Tibial artery (tissue), 4 donors: ENCODE data around the gene CABLES1.

Experiments used
- DNase-seq, 2 donors: peaks; one replicate each; pipeline ENCODE4 v3.0.0-alpha.2; 2019
- H3K27ac ChIP-seq, 2 donors: fragments of 200-600 bp; sonication (generic) in 1 of 2; 1 replicate in 1 of 2; 2 replicates in 1 of 2; pipeline ENCODE4 v1.5.1; 2018 to 2019; ENCODE audit warnings: mild to moderate bottlenecking in 1 of 2
- H3K27me3 ChIP-seq, 2 donors: fragments of 200-600 bp; sonication (generic) in 1 of 2; one replicate each; pipeline versions ENCODE4 v1.5.1 to v1.6.0; 2016 to 2019
- H3K36me3 ChIP-seq, 3 donors: fragments of 200-600 bp; sonication (generic) in 2 of 3; one replicate each; pipeline ENCODE4 v1.5.1; 2016 to 2019; ENCODE audit warnings: mild to moderate bottlenecking in 2 of 3
- H3K4me1 ChIP-seq, 4 donors: fragments of 200-600 bp; sonication (generic) in 2 of 4; 1 replicate in 3 of 4; 2 replicates in 1 of 4; pipeline ENCODE4 v1.5.1; 2016 to 2019
- H3K4me3 ChIP-seq, 2 donors: fragments of 200-600 bp; sonication (generic) in 1 of 2; 1 replicate in 1 of 2; 2 replicates in 1 of 2; pipeline ENCODE4 v1.5.1; 2018 to 2019; ENCODE audit warnings: mild to moderate bottlenecking in 2 of 2
- H3K9me3 ChIP-seq, 3 donors: fragments of 200-600 bp; sonication (generic) in 1 of 3; one replicate each; pipeline ENCODE4 v1.5.1; 2016 to 2019
- intact Hi-C: fragments of 100-400 bp; cut with DNase I; formaldehyde crosslinking; loops from one replicate; pipeline ENCODE4 v1.15.0; 2023; ENCODE audit warnings: low total_unique reads
- TF ChIP-seq, protein P1 (sequence below), 2 experiments: fragments of 200-600 bp in 1 of 2; fragments of 450-650 bp in 1 of 2; IDR thresholded peaks; one replicate each; pipeline ENCODE4 v1.5.1; 2017 to 2019; ENCODE audit warnings: antibody characterized with exemption in 2 of 2, mild to moderate bottlenecking in 1 of 2, moderate library complexity in 1 of 2

CABLES1 gene

DNA sequence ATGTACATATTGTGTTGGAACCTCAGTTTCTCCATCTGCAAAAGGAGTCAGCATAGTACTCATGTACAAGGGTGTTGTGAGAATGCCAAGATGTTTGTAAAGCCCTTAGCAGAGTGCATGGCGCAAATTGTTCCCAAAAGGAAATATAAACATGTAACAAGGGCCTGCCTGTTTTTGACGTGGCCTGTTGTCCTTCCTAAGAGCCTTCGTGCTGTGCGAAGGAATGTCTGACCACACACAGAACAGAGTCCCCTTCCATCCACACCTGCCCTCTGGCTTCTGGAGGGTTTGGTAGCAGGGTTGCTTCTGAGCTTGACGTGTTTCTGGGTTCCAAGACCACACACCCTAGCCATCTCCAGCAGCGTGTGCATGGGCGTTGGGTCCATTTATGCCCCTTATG lies 34.9 kb downstream of the CABLES1 start:
- no peak for DNase-seq
- Histone ChIP-seq H3K9me3 (no peaks in the 10 kb centered on the region), H3K27ac (no peak overlapping the region), H3K4me3 (no peak overlapping the region), H3K4me1 (peaks cover 0 to 14% (median 6%) of the 10 kb centered on the region in 4 donors), H3K27me3 (no peaks in the 10 kb centered on the region), H3K36me3 (no peaks in the 10 kb centered on the region)
- intact Hi-C loops = no loop called here
- TF ChIP-seq, protein P1, sequence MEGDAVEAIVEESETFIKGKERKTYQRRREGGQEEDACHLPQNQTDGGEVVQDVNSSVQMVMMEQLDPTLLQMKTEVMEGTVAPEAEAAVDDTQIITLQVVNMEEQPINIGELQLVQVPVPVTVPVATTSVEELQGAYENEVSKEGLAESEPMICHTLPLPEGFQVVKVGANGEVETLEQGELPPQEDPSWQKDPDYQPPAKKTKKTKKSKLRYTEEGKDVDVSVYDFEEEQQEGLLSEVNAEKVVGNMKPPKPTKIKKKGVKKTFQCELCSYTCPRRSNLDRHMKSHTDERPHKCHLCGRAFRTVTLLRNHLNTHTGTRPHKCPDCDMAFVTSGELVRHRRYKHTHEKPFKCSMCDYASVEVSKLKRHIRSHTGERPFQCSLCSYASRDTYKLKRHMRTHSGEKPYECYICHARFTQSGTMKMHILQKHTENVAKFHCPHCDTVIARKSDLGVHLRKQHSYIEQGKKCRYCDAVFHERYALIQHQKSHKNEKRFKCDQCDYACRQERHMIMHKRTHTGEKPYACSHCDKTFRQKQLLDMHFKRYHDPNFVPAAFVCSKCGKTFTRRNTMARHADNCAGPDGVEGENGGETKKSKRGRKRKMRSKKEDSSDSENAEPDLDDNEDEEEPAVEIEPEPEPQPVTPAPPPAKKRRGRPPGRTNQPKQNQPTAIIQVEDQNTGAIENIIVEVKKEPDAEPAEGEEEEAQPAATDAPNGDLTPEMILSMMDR (IDR thresholded peaks at IDR 0.05) = no peak

GRCh38 chr18:23171581-23172156 lies 36.4 kb downstream of the CABLES1 start:
- Histone ChIP-seq H3K4me3 (no peak overlapping the region), H3K9me3 (no peaks in the 10 kb centered on the region), H3K27me3 (no peaks in the 10 kb centered on the region), H3K36me3 (no peaks in the 10 kb centered on the region), H3K27ac (no peak overlapping the region), H3K4me1 (peaks cover 0 to 14% (median 5%) of the 10 kb centered on the region in 4 donors)
- no peak for DNase-seq
- TF ChIP-seq, protein P1 (IDR thresholded peaks at IDR 0.05) = no peak
- intact Hi-C loops = no loop called here

DNA sequence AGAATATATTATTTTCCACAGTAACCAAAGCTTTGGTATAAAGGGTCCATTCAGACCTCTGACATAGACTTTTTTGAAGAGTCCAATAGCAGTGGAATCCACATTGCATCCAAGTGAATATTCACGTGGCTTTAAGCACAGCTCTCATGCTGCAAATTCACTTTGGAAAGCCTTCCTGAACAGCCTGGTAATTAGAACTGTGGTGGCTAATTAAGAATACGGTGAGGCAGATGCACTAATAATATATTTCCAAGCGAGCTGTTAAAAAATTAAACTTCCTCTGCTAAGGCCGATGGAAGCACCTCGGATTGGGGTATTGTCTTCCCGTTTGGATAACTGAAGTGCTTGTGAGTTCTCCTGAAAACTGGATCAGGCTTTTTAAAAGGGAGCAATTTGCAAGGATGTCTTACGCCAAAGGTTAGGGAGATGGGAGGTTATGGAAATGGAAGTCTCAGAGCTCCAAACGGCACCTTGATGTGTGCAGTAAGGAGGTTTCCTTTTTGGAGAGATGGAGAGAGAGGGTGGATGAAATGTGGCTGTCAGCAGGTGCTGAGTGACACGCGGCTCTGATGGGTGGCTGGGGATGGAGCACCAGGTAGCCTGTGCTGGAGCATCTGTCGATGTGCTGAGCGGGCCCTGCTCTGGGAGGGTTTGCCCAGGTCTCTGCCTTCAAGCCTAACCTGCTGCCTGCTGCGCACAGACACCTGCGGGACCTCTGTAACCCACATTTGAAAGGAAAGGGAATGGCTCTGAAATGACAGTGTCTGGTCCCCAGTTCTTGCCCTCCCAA lies 37.5 kb downstream of the CABLES1 start:
- intact Hi-C loops = no loop called here
- TF ChIP-seq, protein P1 (IDR thresholded peaks at IDR 0.05) = no peak
- H3K27ac ChIP-seq = no peak overlapping the region
- no peaks in the 10 kb centered on the region for H3K9me3 ChIP-seq
- no peak overlapping the region for H3K4me3 ChIP-seq
- no peaks in the 10 kb centered on the region for H3K27me3 ChIP-seq
- no peaks in the 10 kb centered on the region for H3K36me3 ChIP-seq
- peaks cover 0 to 4% (median 0%) of the 10 kb centered on the region in 4 donors for H3K4me1 ChIP-seq
- no peak for DNase-seq

- peaks cover 0 to 11% (median 0%) of the 10 kb centered on the region in 4 donors for H3K4me1 ChIP-seq
- intact Hi-C loops = no loop called here
- H3K27me3 ChIP-seq = no peaks in the 10 kb centered on the region
- H3K9me3 ChIP-seq = no peaks in the 10 kb centered on the region
- no peak for DNase-seq
- H3K36me3 ChIP-seq = no peaks in the 10 kb centered on the region
- H3K4me3 ChIP-seq = no peak overlapping the region
- TF ChIP-seq, protein P1 (IDR thresholded peaks at IDR 0.05) = no peak
- no peak overlapping the region for H3K27ac ChIP-seq
These were observed 38.6 kb downstream of the CABLES1 start for GRCh38 chr18:23173912-23174311.

DNA sequence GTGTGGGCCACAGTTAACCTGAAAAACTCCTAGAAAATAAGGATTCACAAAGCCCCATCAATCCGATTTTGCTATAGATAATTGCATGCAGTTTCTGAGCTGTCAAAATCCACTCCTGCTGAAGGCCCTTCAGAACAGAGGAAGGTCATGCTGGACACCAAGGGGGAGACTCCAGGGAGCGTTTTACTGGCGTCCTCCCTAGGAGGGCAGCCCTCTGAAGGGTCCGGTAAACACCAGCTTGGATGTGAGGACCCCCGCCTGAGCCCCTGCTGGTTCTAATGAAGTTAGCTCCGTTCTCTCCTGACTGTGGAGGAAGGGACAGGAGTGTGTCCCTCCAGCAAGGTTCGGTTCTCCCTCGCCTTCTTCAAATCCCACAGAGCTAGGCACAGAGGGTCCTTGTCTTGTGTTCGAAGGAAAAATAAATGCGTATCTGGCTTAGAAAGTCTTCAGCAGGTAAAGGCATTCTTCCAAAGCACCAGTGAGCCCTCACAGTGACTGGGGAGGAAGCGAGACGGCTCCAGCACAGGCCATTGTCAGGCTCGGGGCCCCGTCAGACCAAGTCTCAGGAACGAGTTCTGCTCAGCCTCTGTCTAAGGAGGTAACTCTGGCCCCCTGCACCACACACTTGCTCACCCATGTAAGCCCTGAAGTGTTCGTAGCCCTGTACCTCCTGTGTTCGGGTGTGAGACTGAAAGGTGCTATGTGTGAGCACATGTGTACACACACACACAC lies 41.6 kb downstream of the CABLES1 start:
- DNase-seq = no peak
- Histone ChIP-seq H3K4me1 (peaks cover 0 to 6% (median 0%) of the 10 kb centered on the region in 4 donors), H3K27me3 (no peaks in the 10 kb centered on the region), H3K36me3 (no peaks in the 10 kb centered on the region), H3K4me3 (no peak overlapping the region), H3K9me3 (no peaks in the 10 kb centered on the region), H3K27ac (no peak overlapping the region)
- TF ChIP-seq, protein P1 (IDR thresholded peaks at IDR 0.05) = no peak
- intact Hi-C loops = no loop called here
